ENCODE results near the gene CNTNAP3B.
"Not testable (repeated sequence)": the region's sequence is repeated elsewhere in the genome, so short reads cannot be mapped to it uniquely, and the experiment has no call there.

The CNTNAP3B gene

DNA sequence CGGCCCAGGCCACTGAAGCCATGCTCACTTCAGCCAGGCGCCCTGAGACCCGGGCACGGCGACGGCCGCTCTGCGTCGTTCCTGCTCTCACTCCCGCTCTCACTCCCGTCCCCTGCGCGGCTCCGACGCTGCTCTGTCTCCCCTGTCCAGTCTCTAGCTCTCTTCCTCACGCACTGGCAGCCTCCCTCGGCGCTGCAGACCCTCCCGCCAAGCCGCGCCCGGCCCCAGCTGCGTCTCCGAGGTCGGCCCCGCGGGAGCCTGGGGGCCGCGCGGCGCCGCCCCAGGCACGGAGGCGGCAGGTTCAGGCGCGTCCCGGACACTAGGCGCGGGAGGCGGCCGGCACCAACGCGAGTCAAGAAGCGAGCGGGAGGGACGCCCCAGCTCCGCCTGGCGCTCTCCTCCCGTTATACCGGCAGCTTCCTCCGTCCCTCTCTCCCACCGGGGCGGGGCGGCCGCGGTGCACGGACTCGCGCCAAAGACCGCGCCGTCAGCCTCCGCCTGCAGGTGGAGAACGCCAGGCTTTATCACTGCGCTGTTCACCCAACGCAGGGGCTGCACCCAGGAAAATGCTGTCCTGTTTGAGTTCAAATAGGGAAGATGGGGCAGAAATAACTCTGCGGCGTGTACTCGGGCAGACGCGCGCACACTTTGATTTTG lies at the start of gene CNTNAP3B:
TSS of gene CNTNAP3B (minus strand) at position 354 of the 657 bp plus-strand sequence. CDS start at position 22, 332 bp downstream.
- not testable (repeated sequence) for DNase-seq (ENCODE audit: low read depth)

DNA sequence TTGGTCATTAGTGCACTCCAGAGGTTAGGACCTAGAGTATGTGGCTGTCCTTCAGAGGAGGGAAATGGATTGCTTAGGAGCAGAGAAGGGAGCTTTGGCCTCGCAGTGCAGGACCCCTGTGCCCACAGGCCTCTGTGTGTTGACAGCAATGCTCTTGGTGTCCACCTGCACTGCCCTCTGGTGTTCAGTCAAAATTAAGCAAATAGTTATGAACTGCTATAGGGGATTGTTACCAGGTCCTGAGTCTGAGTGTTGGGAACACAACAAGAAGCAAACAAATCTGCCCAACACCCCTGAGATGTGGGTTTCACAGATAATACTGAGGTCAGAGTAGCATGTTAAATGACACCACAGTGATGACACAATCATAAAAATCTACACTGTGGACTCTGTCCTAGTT lies 31.1 kb upstream of the CNTNAP3B start:
- DNase-seq (ENCODE audit: low read depth), result not testable (repeated sequence)

DNA sequence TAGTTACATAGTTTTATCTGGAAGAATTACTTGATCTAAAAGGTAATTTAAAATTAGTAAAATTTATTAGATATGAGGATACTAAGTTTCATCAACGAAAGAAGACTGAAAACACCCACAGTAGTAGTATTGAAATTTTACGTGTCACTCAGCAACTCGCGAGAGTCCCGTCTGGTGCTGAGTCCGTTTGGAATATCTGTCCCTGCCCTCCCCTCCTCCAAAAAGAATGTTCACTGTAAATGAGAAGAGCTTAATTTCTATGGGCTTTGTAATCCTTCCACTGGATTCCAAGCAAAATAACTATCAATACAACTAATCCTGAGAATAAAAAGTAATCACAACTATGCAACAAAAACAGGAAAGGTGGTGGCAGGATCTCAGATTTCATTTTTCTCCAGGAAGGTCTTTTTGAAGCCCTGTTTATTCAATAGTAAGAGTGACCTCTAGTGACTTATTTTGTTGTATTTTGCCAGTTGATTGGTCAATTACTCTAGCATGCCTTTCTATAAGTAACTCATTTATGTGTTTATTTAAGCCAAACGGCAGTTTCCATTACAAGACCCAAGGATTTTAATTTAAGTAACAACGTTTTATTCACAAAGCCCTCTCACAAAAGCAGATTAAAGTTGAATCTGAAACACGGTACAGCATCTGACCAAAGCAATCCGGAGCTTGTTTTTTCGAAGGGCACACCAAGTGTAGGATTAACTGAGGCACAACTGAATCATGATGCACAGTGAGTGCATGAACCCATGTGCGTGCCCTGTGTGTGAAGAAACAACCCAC lies 2.0 kb downstream of the CNTNAP3B start:
- DNase-seq (ENCODE audit: low read depth), result not testable (repeated sequence)

- not testable (repeated sequence) for DNase-seq (ENCODE audit: low read depth)
Observed at GRCh38 chr9:42121007-42121406, 8.2 kb downstream of the CNTNAP3B start.

GRCh38 chr9:42095929-42096328 lies 33.3 kb downstream of the CNTNAP3B start:
- DNase-seq (ENCODE audit: low read depth), result not testable (repeated sequence)

GRCh38 chr9:42084559-42084952 lies 44.7 kb downstream of the CNTNAP3B start:
- DNase-seq (ENCODE audit: low read depth), result not testable (repeated sequence)

DNA sequence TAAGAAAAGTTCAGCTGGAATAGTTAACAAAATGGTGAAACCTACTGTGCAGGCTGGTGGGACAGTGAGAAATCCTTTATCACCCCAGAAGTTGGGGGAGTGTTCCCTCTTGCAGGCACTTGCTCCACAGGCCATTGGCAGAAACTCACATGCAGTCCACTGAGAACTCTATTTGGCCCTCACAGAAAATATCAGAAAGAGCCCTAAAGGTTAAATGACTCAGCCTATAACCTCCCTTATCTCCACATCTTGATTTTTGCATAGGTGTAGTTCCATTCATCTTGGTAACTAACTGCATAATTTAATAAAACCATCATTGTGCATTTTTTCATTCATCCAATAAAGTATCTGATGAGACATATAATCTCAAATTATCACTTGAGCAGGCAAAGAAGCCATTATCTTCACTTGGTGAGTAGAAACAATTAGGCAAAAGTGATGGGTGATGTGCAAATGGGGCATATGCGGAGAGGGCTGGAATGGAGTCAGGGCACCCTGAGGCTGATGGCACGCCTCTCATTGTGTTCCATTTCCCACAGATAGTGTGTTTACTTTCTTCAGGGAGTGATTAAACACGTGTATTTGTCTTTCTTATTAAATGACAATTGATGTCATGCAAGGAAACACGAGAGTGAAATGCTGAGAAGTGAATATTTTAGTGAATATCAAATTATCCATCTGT lies 45.2 kb downstream of the CNTNAP3B start:
- DNase-seq (ENCODE audit: low read depth), result not testable (repeated sequence)

DNA sequence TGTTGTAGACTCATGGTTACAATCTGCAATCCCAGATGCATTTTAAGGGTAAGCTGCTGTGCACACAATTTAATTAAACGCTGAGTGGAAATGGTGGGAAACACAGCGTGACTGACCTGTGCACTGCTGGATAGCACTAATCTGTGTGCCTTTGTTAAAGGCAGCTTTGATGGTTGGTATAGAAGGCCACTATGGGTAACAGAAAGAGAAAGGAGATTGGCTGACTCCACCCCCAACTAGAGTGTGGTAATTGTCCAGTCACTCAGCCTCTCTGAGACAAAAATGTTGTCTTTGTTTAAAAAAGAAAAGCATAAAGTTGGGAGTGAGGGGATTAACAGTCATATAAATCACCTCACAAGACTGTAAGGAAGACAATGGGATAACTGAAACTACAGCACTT lies 48.9 kb downstream of the CNTNAP3B start:
- not testable (repeated sequence) for DNase-seq (ENCODE audit: low read depth)

DNA sequence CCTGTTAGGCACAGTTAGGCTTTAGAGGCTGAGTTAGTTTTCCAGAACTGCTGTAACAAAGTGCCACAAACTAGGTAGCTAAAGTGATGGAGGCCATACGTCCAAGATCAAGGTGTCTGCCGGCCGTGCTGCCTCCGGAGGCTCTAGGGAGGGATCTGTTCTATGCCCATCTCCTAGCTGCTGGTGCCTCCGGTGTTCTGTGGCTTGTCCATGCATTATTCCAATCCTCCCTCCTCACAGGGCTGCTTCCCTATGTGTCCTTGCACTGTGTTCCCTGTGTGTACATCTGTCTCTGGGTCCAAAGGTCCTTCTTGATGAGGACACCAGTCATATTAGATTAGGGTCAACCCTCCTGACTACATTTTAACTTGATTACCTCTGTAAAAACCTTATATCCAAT lies 54.4 kb downstream of the CNTNAP3B start:
- not testable (repeated sequence) for DNase-seq (ENCODE audit: low read depth)

DNA sequence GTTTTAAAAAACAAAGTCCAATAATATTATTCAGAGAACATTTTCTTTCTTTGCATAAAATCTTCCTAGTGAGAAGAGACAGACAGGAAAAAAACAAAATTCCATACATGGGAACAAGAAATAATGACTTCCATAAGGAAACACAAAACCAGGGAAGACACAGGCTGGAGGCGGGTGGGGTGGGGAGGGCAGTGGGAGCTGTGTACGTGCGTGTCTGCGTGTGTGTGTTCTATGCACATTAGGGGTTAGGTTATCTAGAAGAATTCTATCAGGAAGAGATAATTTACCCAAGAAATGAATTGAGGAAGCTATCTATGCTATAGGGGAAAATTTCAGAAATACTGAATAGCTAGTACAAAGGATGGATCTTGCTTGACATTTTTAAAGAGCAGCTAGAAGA lies 58.2 kb downstream of the CNTNAP3B start:
- not testable (repeated sequence) for DNase-seq (ENCODE audit: low read depth)

DNA sequence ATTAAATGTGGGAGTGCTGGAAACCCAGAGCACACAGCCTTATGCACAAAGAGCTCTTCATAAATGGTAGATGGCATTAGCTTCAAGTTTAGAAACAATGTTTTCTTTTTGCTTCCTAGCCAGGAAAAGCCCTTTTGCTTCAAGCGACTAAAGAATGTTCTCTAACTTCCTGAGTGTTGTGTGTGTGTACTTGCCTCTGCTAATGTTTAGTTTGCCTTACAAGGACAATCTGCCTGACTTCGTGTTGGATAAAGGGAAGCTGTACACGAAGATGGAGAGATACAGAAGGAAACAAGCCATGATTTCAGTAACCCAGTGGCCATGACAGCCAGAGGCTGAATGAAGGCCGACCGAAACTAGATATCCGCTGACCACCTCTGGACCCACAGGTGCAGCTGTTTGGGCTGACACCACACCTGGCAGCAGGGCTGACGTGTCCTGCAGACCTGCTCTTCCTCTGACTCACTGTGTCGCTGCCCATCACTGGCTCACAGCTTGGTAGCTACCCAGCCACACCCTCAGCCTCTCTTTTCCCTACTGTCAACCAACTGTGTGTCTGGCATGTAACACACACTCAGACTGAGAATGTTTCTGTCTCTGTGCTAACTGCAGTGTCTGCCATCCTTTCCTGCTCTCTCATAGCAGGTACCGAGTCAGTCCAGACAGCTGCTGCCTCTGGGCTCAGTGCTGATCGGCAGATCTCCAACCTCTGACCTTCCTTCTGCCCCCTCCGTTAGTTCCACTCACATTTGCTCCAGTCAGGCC lies 59.0 kb downstream of the CNTNAP3B start:
- DNase-seq (ENCODE audit: low read depth), result not testable (repeated sequence)

DNA sequence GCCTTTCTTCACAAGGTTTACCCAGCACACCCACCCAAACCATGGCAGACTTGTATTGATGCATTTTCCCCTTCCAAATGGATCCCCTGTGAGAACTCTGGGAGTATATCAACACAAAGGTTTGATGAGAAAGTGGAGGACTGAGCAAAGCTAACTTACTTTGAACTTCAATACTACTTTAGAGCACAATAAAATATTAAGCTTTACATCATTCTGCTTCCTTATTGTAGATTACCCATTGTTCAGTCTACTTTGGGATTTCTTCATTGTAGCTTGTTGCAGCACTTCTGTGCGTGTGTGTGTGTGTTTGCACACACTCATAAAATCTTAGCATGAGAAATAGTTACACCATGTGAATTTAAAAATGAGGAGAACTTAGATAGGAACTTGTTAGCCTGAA lies 75.4 kb downstream of the CNTNAP3B start:
- DNase-seq (ENCODE audit: low read depth), result not testable (repeated sequence)

- DNase-seq (ENCODE audit: low read depth), result not testable (repeated sequence)
Observed at GRCh38 chr9:42050701-42051100, 78.5 kb downstream of the CNTNAP3B start.

- not testable (repeated sequence) for DNase-seq (ENCODE audit: low read depth)
Observed at GRCh38 chr9:42044422-42045010, 84.7 kb downstream of the CNTNAP3B start.

DNA sequence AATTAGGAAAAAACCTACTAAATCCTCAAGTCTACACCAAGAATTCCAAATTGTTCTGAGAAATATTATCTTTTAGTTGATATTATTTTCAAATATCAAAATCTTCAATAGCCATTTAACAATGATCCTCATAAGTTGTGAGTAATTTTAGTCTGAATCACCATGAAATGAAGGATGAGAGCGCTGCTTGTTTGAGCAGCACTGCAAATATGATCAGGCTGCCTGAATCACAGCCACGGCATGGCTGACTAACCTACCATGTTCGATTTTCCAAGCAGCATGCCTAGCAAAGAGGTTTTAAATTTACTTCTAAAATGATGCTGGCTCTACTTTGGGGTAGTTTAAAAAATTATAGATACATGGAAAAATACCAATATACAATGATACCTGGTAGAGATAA lies 95.7 kb downstream of the CNTNAP3B start:
- DNase-seq (ENCODE audit: low read depth), result not testable (repeated sequence)

- DNase-seq (ENCODE audit: low read depth), result not testable (repeated sequence)
Observed at GRCh38 chr9:42020639-42021038, 108.6 kb downstream of the CNTNAP3B start.

GRCh38 chr9:42018220-42018922 lies 110.9 kb downstream of the CNTNAP3B start:
- DNase-seq (ENCODE audit: low read depth), result not testable (repeated sequence)

DNA sequence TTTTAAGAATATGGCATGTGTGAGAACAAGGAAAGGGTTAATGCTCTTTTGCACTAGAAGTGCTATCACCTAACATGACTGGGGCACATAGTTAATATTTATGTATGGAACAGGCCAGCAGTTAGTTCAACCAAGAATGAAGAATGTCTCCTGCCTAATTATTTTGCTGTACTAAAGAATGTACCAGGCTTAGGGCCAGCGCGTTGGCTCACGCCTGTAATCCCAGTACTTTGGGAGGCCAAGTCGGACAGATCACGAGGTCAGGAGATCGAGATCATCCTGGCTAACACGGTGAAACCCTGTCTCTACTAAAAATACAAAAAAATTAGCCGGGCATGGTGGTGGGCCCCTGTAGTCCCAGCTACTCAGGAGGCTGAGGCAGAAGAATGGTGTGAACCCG lies 114.9 kb downstream of the CNTNAP3B start:
- DNase-seq (ENCODE audit: low read depth), result not testable (repeated sequence)

DNA sequence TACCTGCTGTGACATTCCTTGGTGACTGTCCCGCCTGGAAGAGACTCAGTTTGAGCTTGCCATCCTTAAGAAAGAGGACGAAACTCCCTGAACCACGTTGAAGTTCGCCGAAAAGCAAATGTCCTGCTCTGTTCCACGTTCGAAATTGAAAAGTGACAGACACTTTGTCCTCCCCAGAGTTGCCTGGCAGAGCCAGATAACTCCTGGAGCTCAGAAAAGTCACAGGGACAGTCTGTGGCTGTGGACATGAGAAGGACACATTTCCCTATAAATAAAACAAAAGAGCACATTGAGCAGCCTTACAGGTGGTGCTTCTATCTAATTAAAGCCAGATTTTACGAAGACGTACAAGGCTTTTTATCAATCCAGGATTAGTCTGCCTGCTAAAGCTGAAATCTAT lies 137.6 kb downstream of the CNTNAP3B start:
- DNase-seq (ENCODE audit: low read depth), result not testable (repeated sequence)

DNA sequence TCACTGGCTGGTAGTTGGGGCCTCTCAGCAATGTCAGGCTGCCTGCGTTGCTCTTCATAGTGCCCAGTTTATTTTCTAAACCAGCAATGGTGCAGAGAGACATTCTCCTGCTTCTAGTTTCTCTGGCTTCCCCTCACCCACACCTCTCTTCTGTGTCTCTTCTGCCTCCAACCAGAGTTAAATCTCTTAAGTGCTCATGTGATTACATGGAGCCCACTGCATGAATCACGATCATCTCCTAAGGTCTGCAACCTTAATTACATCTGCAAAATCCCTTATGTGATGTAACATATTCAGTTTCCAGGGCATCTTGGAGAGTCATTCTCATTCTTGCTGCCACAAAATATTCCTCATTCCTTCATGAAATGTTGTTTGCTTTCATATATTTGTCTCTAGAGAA lies 149.0 kb downstream of the CNTNAP3B start:
- not testable (repeated sequence) for DNase-seq (ENCODE audit: low read depth)
